Sigmoid colon (tissue), 7 donors: Measurements from ENCODE around the gene CA9. TPM values are rescaled to one million over a fixed set of nuclear protein-coding genes. Genes with fewer than 3 reads are reported as not detected.

Source experiments
- DNase-seq: peaks from one replicate; pipeline ENCODE4 v3.0.0-alpha.2; 2019
- H3K27ac ChIP-seq, 4 donors: fragments of 200-600 bp; sonication (generic); one replicate each; pipeline ENCODE4 v1.5.1; 2016 to 2019; ENCODE audit warnings: mild to moderate bottlenecking in 1 of 4
- H3K27me3 ChIP-seq, 3 donors: fragments of 200-600 bp; sonication (generic); one replicate each; pipeline ENCODE4 v1.5.1; 2019; ENCODE audit warnings: mild to moderate bottlenecking in 1 of 3
- H3K36me3 ChIP-seq, 4 donors: fragments of 200-600 bp; sonication (generic); one replicate each; pipeline ENCODE4 v1.5.1; 2016 to 2019
- H3K4me1 ChIP-seq, 4 donors: fragments of 200-600 bp; sonication (generic); one replicate each; pipeline ENCODE4 v1.5.1; 2017 to 2019
- H3K4me3 ChIP-seq, 4 donors: fragments of 200-600 bp; sonication (generic); one replicate each; pipeline ENCODE4 v1.5.1; 2017 to 2019; ENCODE audit warnings: mild to moderate bottlenecking in 2 of 4, moderate library complexity in 1 of 4
- H3K9me3 ChIP-seq, 4 donors: fragments of 200-600 bp in 3 of 4; sonication (generic) in 3 of 4; one replicate each; pipeline versions ENCODE4 v1.5.1 to v1.6.1; 2013 to 2019
- CTCF ChIP-seq, 4 experiments: fragments of 450-650 bp in 3 of 4; fragments of 200-600 bp in 1 of 4; IDR thresholded peaks; one replicate each; pipeline ENCODE4 v1.5.1; 2016 to 2019; ENCODE audit warnings: antibody characterized with exemption in 4 of 4, mild to moderate bottlenecking in 3 of 4, moderate library complexity in 2 of 4
- EP300 ChIP-seq, 4 donors: sonication (generic); formaldehyde crosslinking; IDR thresholded peaks; one replicate each; pipeline ENCODE4 v1.6.1; 2017; ENCODE audit warnings: antibody characterized with exemption in 4 of 4
- POLR2A ChIP-seq, 2 donors: fragments of 450-650 bp; IDR thresholded peaks; one replicate each; pipeline ENCODE4 v1.6.1; 2016; ENCODE audit warnings: antibody characterized with exemption in 2 of 2, mild to moderate bottlenecking in 2 of 2, moderate library complexity in 2 of 2
- POLR2AphosphoS5 ChIP-seq, 4 donors: sonication (generic); formaldehyde crosslinking; IDR thresholded peaks; one replicate each; pipeline ENCODE4 v1.6.1; 2017; ENCODE audit warnings: antibody characterized with exemption in 4 of 4
- WGBS, 2 donors: extraction: QIAGEN DNeasy Blood & Tissue Kit; methylation state at CpG; one replicate each; pipeline ENCODE4 v1.1.7; 2013; 5-methylcytosine and 5-hydroxymethylcytosine counted together
- intact Hi-C: fragments of 100-400 bp; cut with DNase I; formaldehyde crosslinking; loops from one replicate; pipeline ENCODE4 v1.15.1; 2023
- polyA plus RNA-seq, 3 donors: library from polyadenylated mRNA; stranded (reverse); fragments of 200-250 nt; gene quantifications; one replicate each; pipeline ENCODE4 v1.2.3, GENCODE V29; 2013
- total RNA-seq, 4 donors: library from RNA; depleted of rRNA; stranded (reverse); fragments of >200 nt; gene quantifications; one replicate each; pipeline ENCODE4 v1.1.0, GENCODE V29; 2016
- donor health status: healthy with polysubstance abuse.
- donor health status: Bipolar disorder and iron deficiency.
- donor health status: healthy.

Gene CA9
- total and polyA plus RNA-seq, 7 donors, result 0.33 to 1.7 (median 0.71) TPM; not detected in 4

DNA sequence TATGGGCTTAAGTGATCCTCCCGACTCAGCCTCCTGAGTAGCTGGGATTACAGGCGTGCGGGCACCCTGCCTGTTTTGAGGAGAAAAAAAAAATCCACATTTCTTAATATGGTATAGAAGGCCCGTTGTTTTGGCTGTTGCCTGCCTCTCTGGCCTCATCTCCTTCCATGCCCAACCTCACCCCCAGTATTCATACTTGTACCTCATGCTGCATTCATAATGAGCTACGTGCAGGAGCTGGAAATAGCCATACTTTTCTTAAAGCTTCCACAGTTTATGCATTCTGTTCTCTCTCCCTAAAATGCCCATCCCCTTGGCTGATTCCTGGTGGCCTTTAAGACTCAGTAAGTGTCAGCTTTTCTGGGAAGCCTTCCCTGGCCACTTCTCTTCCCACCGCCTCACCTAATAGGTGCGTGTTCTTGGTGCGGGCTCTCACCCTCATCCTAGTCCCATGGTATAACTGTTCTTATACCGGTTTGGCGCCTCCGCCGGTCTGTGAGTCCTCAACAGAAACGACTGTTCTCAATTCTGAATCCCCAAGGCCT lies 18.1 kb downstream of the CA9 start:
- TF ChIP-seq POLR2A (IDR thresholded peaks at IDR 0.05) (no peak), EP300 (IDR thresholded peaks at IDR 0.05) (peak in 3 of 4 donors; percentile 27 to 79 (median 50)), POLR2AphosphoS5 (IDR thresholded peaks at IDR 0.05) (peak in 3 of 4 donors; percentile 11 to 63 (median 57)), CTCF (IDR thresholded peaks at IDR 0.05) (peak in 1 of 4 experiments; percentile 9)
- DNase-seq, result peak; percentile 83
- intact Hi-C loops, result no loop called here

GRCh38 chr9:35695943-35696401 lies 22.2 kb downstream of the CA9 start:
- peaks cover 0 to 54% (median 36%) of the 10 kb centered on the region in 4 donors for H3K4me1 ChIP-seq
- peaks cover 38 to 55% (median 42%) of the 10 kb centered on the region in 4 donors for H3K36me3 ChIP-seq
- intact Hi-C loops, result no loop called here
- peak; percentile 52 for DNase-seq
- TF ChIP-seq CTCF (IDR thresholded peaks at IDR 0.05), result no peak
- no peak for TF ChIP-seq POLR2A (IDR thresholded peaks at IDR 0.05)
- no peak for TF ChIP-seq EP300 (IDR thresholded peaks at IDR 0.05)
- TF ChIP-seq POLR2AphosphoS5 (IDR thresholded peaks at IDR 0.05), result no peak
- H3K9me3 ChIP-seq, result no peaks in the 10 kb centered on the region
- no peak overlapping the region for H3K4me3 ChIP-seq
- WGBS, 2 donors, result 49 to 83% methylated on average over 3 of the region's 3 CpGs
- H3K27ac ChIP-seq, result peak overlapping the region; percentile 95 to 100 (median 98)
- H3K27me3 ChIP-seq, result no peaks in the 10 kb centered on the region

More for the DNA sequence above, 18.1 kb downstream of the CA9 start:
- peak overlapping the region; percentile 88 to 97 (median 94) for H3K4me3 ChIP-seq
- WGBS, 2 donors, result 85 to 86% methylated on average over 13 of the region's 13 CpGs
- no peaks in the 10 kb centered on the region for H3K9me3 ChIP-seq
- peaks cover 0 to 50% (median 28%) of the 10 kb centered on the region in 4 donors for H3K4me1 ChIP-seq
- peak overlapping the region; percentile 95 to 100 (median 98) for H3K27ac ChIP-seq
- H3K27me3 ChIP-seq, result no peaks in the 10 kb centered on the region
- peaks cover 0 to 32% (median 12%) of the 10 kb centered on the region in 4 donors for H3K36me3 ChIP-seq

DNA sequence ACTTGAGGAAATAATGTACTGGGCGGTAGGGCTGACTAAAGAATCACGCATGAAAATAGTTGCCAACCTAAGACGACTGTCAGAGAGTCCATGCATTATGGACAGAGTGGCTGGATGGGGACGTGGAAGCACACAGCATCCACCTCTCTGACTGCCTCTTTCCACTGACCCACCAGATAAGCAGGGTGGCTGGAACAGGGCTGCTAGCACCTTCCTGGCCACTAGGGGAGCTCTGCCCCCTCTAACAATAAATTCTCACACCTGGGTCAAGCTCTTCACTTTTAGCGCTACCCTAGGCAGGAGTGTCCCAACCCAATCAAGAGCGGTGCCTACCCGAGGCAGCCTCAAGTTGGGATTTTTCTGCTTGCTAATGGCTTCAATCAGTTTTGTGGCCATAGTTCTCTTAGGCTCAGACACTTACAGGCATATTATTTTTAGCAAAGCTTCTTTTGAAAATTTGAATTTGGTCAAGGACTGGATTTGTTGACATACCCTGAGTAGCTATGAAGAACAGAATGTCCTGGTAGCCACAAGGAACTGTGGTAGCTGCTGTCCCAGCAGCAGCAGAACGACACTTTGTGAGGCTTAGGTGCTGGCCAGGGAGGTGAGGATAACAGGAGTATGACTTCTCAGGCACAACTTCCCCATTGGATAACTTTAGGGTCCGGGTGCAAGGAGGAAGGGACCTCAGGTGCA lies 22.9 kb downstream of the CA9 start:
- no peaks in the 10 kb centered on the region for H3K9me3 ChIP-seq
- peak; percentile 78 for DNase-seq
- peak overlapping the region; percentile 95 to 100 (median 98) for H3K27ac ChIP-seq
- H3K36me3 ChIP-seq, result peaks cover 45 to 62% (median 49%) of the 10 kb centered on the region in 4 donors
- 38 to 49% methylated on average over 9 of the region's 9 CpGs for WGBS, 2 donors
- peak in 3 of 4 experiments; percentile 88 to 95 (median 94) for TF ChIP-seq CTCF (IDR thresholded peaks at IDR 0.05)
- peak in 3 of 4 donors; percentile 52 to 79 (median 76) for TF ChIP-seq EP300 (IDR thresholded peaks at IDR 0.05)
- peak; percentile 5 to 62 (median 41) for TF ChIP-seq POLR2AphosphoS5 (IDR thresholded peaks at IDR 0.05)
- TF ChIP-seq POLR2A (IDR thresholded peaks at IDR 0.05), result no peak
- no peaks in the 10 kb centered on the region for H3K27me3 ChIP-seq
- intact Hi-C loops, result no loop called here
- peaks cover 0 to 49% (median 32%) of the 10 kb centered on the region in 4 donors for H3K4me1 ChIP-seq
- H3K4me3 ChIP-seq, result no peak overlapping the region

DNA sequence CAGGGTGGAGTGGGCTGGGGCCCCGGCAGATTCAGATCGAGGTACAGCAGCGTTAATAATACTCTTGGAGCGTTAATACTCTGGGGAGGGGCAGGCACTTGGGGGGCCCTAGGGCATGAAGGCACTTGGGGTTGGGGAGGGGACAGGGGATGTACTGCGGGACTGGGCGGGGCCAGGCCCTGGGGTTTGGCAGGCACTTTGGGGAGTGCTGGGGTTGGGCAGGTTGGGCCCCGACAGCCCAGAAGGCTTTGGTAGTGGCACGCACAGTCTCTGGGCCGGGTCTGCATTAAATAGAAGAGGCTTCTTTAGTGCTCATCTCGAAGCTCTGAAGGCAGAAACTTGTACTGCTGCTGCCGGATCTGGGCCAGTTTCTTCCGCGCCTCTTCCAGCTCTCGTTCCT lies 23.8 kb downstream of the CA9 start:
- TF ChIP-seq CTCF (IDR thresholded peaks at IDR 0.05) (no peak), POLR2A (IDR thresholded peaks at IDR 0.05) (no peak), EP300 (IDR thresholded peaks at IDR 0.05) (no peak), POLR2AphosphoS5 (IDR thresholded peaks at IDR 0.05) (no peak)
- H3K36me3 ChIP-seq, result peaks cover 53 to 71% (median 57%) of the 10 kb centered on the region in 4 donors
- intact Hi-C loops, result no loop called here
- no peaks in the 10 kb centered on the region for H3K27me3 ChIP-seq
- H3K4me3 ChIP-seq, result no peak overlapping the region
- no peaks in the 10 kb centered on the region for H3K9me3 ChIP-seq
- WGBS, 2 donors, result 85 to 87% methylated on average over 14 of the region's 14 CpGs
- peaks cover 0 to 42% (median 24%) of the 10 kb centered on the region in 4 donors for H3K4me1 ChIP-seq
- peak overlapping the region; percentile 95 to 100 (median 98) for H3K27ac ChIP-seq
- DNase-seq, result peak; percentile 62
